ENCODE measurements around the gene STAT6.
"Not testable (repeated sequence)": the region's sequence is repeated elsewhere in the genome, so short reads cannot be mapped to it uniquely, and the experiment has no call there.

The STAT6 gene

GRCh38 chr12:57126561-57126960, 15.4 kb upstream of the STAT6 start:
- TF ChIP-seq CTCF (IDR thresholded peaks at IDR 0.05; ENCODE audit: unreplicated experiment in 3 of 3), result no peak
- peak overlapping the region; percentile 54 to 89 (median 70) for H3K27ac Mint-ChIP-seq
- peaks cover 39% of the 10 kb centered on the region for H3K4me1 Mint-ChIP-seq
- H3K36me3 Mint-ChIP-seq (ENCODE audit: low read depth), result no peaks in the 10 kb centered on the region
- H3K9me3 Mint-ChIP-seq, result no peaks in the 10 kb centered on the region
- H3K4me3 Mint-ChIP-seq, result peak overlapping the region; percentile 94 to 98 (median 96)
- peaks cover 4% of the 10 kb centered on the region for H3K27me3 Mint-ChIP-seq (ENCODE audit: low read depth)

GRCh38 chr12:57126061-57126460, 14.9 kb upstream of the STAT6 start:
- H3K27ac Mint-ChIP-seq, result peak overlapping the region in 2 of 3 experiments; percentile 54 to 89
- no peak for TF ChIP-seq CTCF (IDR thresholded peaks at IDR 0.05; ENCODE audit: unreplicated experiment in 3 of 3)
- H3K4me3 Mint-ChIP-seq, result peak overlapping the region; percentile 65 to 98 (median 96)
- H3K9me3 Mint-ChIP-seq, result no peaks in the 10 kb centered on the region
- H3K36me3 Mint-ChIP-seq (ENCODE audit: low read depth), result no peaks in the 10 kb centered on the region
- H3K4me1 Mint-ChIP-seq, result peaks cover 34% of the 10 kb centered on the region
- peaks cover 4% of the 10 kb centered on the region for H3K27me3 Mint-ChIP-seq (ENCODE audit: low read depth)

GRCh38 chr12:57124261-57124877, 13.2 kb upstream of the STAT6 start:
- Mint-ChIP-seq H3K27ac (peak overlapping the region in 1 of 3 experiments; percentile 27), H3K27me3 (ENCODE audit: low read depth) (peaks cover 4% of the 10 kb centered on the region), H3K36me3 (ENCODE audit: low read depth) (no peaks in the 10 kb centered on the region), H3K4me1 (peaks cover 19% of the 10 kb centered on the region), H3K4me3 (peak overlapping the region in 2 of 3 experiments; percentile 2 to 46), H3K9me3 (no peaks in the 10 kb centered on the region)
- peak; percentile 94 to 97 (median 94) for TF ChIP-seq CTCF (IDR thresholded peaks at IDR 0.05; ENCODE audit: unreplicated experiment in 3 of 3)

- peaks cover 4% of the 10 kb centered on the region for H3K27me3 Mint-ChIP-seq (ENCODE audit: low read depth)
- no peak overlapping the region for H3K4me3 Mint-ChIP-seq
- H3K36me3 Mint-ChIP-seq (ENCODE audit: low read depth), result no peaks in the 10 kb centered on the region
- peaks cover 19% of the 10 kb centered on the region for H3K4me1 Mint-ChIP-seq
- H3K27ac Mint-ChIP-seq, result no peak overlapping the region
- TF ChIP-seq CTCF (IDR thresholded peaks at IDR 0.05; ENCODE audit: unreplicated experiment in 3 of 3), result no peak
- no peaks in the 10 kb centered on the region for H3K9me3 Mint-ChIP-seq
Measured at GRCh38 chr12:57123813-57124212, 12.7 kb upstream of the STAT6 start.

- not testable (repeated sequence) for H3K36me3 Mint-ChIP-seq (ENCODE audit: low read depth); H3K4me1 Mint-ChIP-seq; H3K9me3 Mint-ChIP-seq; H3K27me3 Mint-ChIP-seq (ENCODE audit: low read depth); H3K27ac Mint-ChIP-seq; H3K4me3 Mint-ChIP-seq
Measured at GRCh38 chr12:57120718-57121117, 9.6 kb upstream of the STAT6 start.

- TF ChIP-seq CTCF (IDR thresholded peaks at IDR 0.05; ENCODE audit: unreplicated experiment in 3 of 3), result no peak
- peaks cover 4% of the 10 kb centered on the region for H3K27me3 Mint-ChIP-seq (ENCODE audit: low read depth)
- no peaks in the 10 kb centered on the region for H3K36me3 Mint-ChIP-seq (ENCODE audit: low read depth)
- H3K4me3 Mint-ChIP-seq, result no peak overlapping the region
- no peaks in the 10 kb centered on the region for H3K9me3 Mint-ChIP-seq
- peaks cover 3% of the 10 kb centered on the region for H3K4me1 Mint-ChIP-seq
- H3K27ac Mint-ChIP-seq, result no peak overlapping the region
Measured at GRCh38 chr12:57119294-57120085, 8.3 kb upstream of the STAT6 start.
